GM23338 (cell line): ENCODE results near the gene ANP32A. TPM values are rescaled to one million over a fixed set of nuclear protein-coding genes. Genes with fewer than 3 reads are reported as not detected.

Experiments used
- ATAC-seq: fragments of 200-7000 bp; cut with Tn5 transposase; 3 replicates; pipeline ENCODE4 v1.9.1; 2020
- DNase-seq: peaks from one replicate; pipeline ENCODE4 v3.0.0-alpha.2; 2015; ENCODE audit warnings: low spot score
- H2AFZ ChIP-seq: fragments of 200-600 bp; sonication (generic); 2 replicates; pipeline ENCODE4 v1.8.0; 2016; ENCODE audit warnings: antibody characterized with exemption, mild to moderate bottlenecking, moderate library complexity
- H3F3A ChIP-seq: fragments of 200-600 bp; sonication (generic); replicated peaks from 2 replicates; pipeline ENCODE4 v1.8.0; 2017; ENCODE audit warnings: antibody characterized with exemption, mixed run types, low read depth
- H3K27ac ChIP-seq: fragments of 200-600 bp; sonication (generic); 2 replicates; pipeline ENCODE4 v1.6.1; 2016; ENCODE audit warnings: low read depth
- H3K27me3 ChIP-seq: fragments of 200-600 bp; sonication (generic); 2 replicates; pipeline ENCODE4 v1.8.0; 2016; ENCODE audit warnings: mild to moderate bottlenecking, mixed run types, moderate library complexity; ENCODE audit not compliant: insufficient read depth
- H3K36me3 ChIP-seq: fragments of 200-600 bp; sonication (generic); 2 replicates; pipeline ENCODE4 v1.8.0; 2016; ENCODE audit warnings: mild to moderate bottlenecking; ENCODE audit not compliant: insufficient read depth
- H3K4me1 ChIP-seq: fragments of 200-600 bp; sonication (generic); 2 replicates; pipeline ENCODE4 v1.8.0; 2016; ENCODE audit warnings: mild to moderate bottlenecking, moderate library complexity; ENCODE audit not compliant: insufficient read depth
- H3K4me2 ChIP-seq: fragments of 200-600 bp; sonication (generic); 2 replicates; pipeline ENCODE4 v1.7.1; 2017; ENCODE audit warnings: mixed run types
- H3K4me3 ChIP-seq: fragments of 200-600 bp; sonication (generic); 2 replicates; pipeline ENCODE4 v1.6.1; 2016; ENCODE audit warnings: mixed run types
- H3K79me2 ChIP-seq: fragments of 200-600 bp; sonication (generic); replicated peaks from 2 replicates; pipeline ENCODE4 v1.8.0; 2017; ENCODE audit warnings: mild to moderate bottlenecking; ENCODE audit not compliant: insufficient read depth
- H3K9me2 ChIP-seq: fragments of 200-600 bp; sonication (generic); 2 replicates; pipeline ENCODE4 v1.8.0; 2017; ENCODE audit not compliant: insufficient read depth
- H4K20me1 ChIP-seq: fragments of 200-600 bp; sonication (generic); replicated peaks from 2 replicates; pipeline ENCODE4 v1.8.0; 2017; ENCODE audit warnings: mild to moderate bottlenecking; ENCODE audit not compliant: insufficient read depth
- H3K27ac Mint-ChIP-seq: 2 replicates; pipeline ENCODE4 v1.8.0; 2020; ENCODE audit warnings: inconsistent platforms, mild to moderate bottlenecking, moderate library complexity, mixed read lengths
- H3K27me3 Mint-ChIP-seq: 3 replicates; pipeline ENCODE4 v1.8.0; 2022; ENCODE audit warnings: low read depth, mild to moderate bottlenecking, moderate library complexity, mixed read lengths, inconsistent platforms; ENCODE audit not compliant: insufficient read depth, poor library complexity
- H3K36me3 Mint-ChIP-seq: 3 replicates; pipeline ENCODE4 v1.8.0; 2021; ENCODE audit warnings: low read depth, mild to moderate bottlenecking, inconsistent platforms, moderate library complexity, mixed read lengths
- H3K4me1 Mint-ChIP-seq: 3 replicates; pipeline ENCODE4 v1.8.0; 2020; ENCODE audit warnings: mild to moderate bottlenecking, inconsistent platforms, mixed read lengths
- H3K4me3 Mint-ChIP-seq: 3 replicates; pipeline ENCODE4 v1.8.0; 2021; ENCODE audit warnings: moderate library complexity, mild to moderate bottlenecking, inconsistent platforms, mixed read lengths
- H3K9me3 Mint-ChIP-seq: 3 replicates; pipeline ENCODE4 v1.8.0; 2020; ENCODE audit warnings: moderate library complexity, mild to moderate bottlenecking, inconsistent platforms, mixed read lengths
- CREB1 ChIP-seq: fragments of 250-450 bp; sonication (Bioruptor Pico); IDR thresholded peaks from 2 replicates; pipeline ENCODE4 v1.5.0; 2020; ENCODE audit warnings: low read depth, mild to moderate bottlenecking, moderate library complexity
- CTCF ChIP-seq, 2 experiments: fragments of 200-600 bp in 1 of 2; sonication (generic) in 1 of 2; conservative IDR thresholded peaks; 2 replicates each; pipeline versions ENCODE4 v1.5.1 to v1.6.1; 2016 to 2017; ENCODE audit warnings: antibody characterized with exemption in 2 of 2, low read depth in 2 of 2, mild to moderate bottlenecking in 2 of 2, moderate library complexity in 1 of 2
- ETS1 ChIP-seq: IDR thresholded peaks from 2 replicates; pipeline ENCODE4 v1.6.1; 2016; ENCODE audit warnings: antibody characterized with exemption
- EZH2 ChIP-seq: fragments of 200-600 bp; sonication (generic); IDR thresholded peaks from one replicate; pipeline ENCODE4 v1.8.0; 2017; ENCODE audit warnings: antibody characterized with exemption, mild to moderate bottlenecking, low read depth; ENCODE audit not compliant: unreplicated experiment
- EZH2phosphoT487 ChIP-seq: fragments of 200-600 bp; sonication (generic); IDR thresholded peaks from one replicate; pipeline ENCODE4 v1.8.1; 2018; ENCODE audit warnings: antibody characterized with exemption; ENCODE audit not compliant: unreplicated experiment
- JUNB ChIP-seq: IDR thresholded peaks from one replicate; pipeline ENCODE4 v1.6.1; 2016; ENCODE audit warnings: antibody characterized with exemption; ENCODE audit not compliant: unreplicated experiment
- NANOG ChIP-seq: IDR thresholded peaks from 2 replicates; pipeline ENCODE4 v1.6.1; 2016; ENCODE audit warnings: antibody characterized with exemption, borderline replicate concordance
- POLR2AphosphoS5 ChIP-seq: IDR thresholded peaks from 2 replicates; pipeline ENCODE4 v1.6.1; 2016; ENCODE audit warnings: antibody characterized with exemption, low read depth
- REST ChIP-seq: IDR thresholded peaks from one replicate; pipeline ENCODE4 v1.6.1; 2018; ENCODE audit warnings: antibody characterized with exemption; ENCODE audit not compliant: unreplicated experiment
- STAT1 ChIP-seq: IDR thresholded peaks from one replicate; pipeline ENCODE4 v1.6.1; 2016; ENCODE audit warnings: antibody characterized with exemption; ENCODE audit not compliant: unreplicated experiment
- ZNF114 ChIP-seq: fragments of 250-450 bp; sonication (Bioruptor Pico); IDR thresholded peaks from 2 replicates; pipeline ENCODE4 v1.5.0; 2020; ENCODE audit warnings: mild to moderate bottlenecking, moderate library complexity
- ZNF331 ChIP-seq: fragments of 250-450 bp; sonication (Bioruptor Pico); IDR thresholded peaks from 2 replicates; pipeline ENCODE4 v1.5.0; 2020; ENCODE audit warnings: low read depth, mild to moderate bottlenecking, moderate library complexity
- ZNF462 ChIP-seq: fragments of 250-450 bp; sonication (Bioruptor Pico); IDR thresholded peaks from 2 replicates; pipeline ENCODE4 v1.5.0; 2020; ENCODE audit warnings: mild to moderate bottlenecking, moderate library complexity
- polyA plus RNA-seq: library from polyadenylated mRNA; unstranded; fragments of >200 nt; fragmentation: Nextera tagmentation; extraction: Ambion mirVana; gene quantifications from 2 replicates; pipeline ENCODE4 v1.2.1, GENCODE V29; 2016
- total RNA-seq: library from RNA; depleted of rRNA; stranded (reverse); fragments of >200 nt; shearing (Covaris generic); gene quantifications from 2 replicates; pipeline ENCODE4 v1.2.3, GENCODE V29; 2014

The ANP32A gene
- total and polyA plus RNA-seq, 2 experiments from 2014 or later = 204 to 304 TPM

DNA sequence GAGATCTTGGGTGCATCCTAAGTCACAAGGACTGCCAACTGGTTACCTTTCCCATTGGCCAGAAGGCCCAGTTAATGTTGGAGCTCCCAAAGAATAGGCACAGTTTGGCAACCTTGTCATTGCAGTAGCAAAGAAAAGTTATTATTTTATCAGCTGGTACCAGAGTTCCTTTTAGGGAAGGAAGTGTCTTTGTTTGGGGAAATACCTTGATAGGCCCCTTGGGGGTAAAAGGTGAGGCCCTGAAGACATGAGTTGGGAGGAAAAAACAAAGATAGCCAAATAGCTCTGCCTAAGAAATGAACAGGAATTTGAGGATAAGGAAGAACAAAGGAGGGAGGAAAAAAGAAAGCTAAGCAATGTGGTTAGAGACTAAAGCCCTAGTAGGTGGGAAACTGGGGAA is 85.8 kb downstream of the ANP32A start:
- Mint-ChIP-seq H3K27ac (no peak overlapping the region), H3K4me1 (peaks cover 8% of the 10 kb centered on the region)

More for the DNA sequence above, 85.8 kb downstream of the ANP32A start:
- H3K4me3 ChIP-seq = no peak overlapping the region
- H3K79me2 ChIP-seq = no peaks in the 10 kb centered on the region
- TF ChIP-seq ETS1 (no peak), REST (no peak), STAT1 (no peak), ZNF331 (CRISPR knock-in tag) (no peak), NANOG (no peak), CTCF (conservative IDR thresholded peaks at IDR 0.05; ENCODE audit: low read depth in 2 of 2) (no peak), ZNF114 (CRISPR knock-in tag) (no peak), JUNB (no peak), ZNF462 (no peak), POLR2AphosphoS5 (no peak), EZH2 (no peak), EZH2phosphoT487 (no peak), CREB1 (CRISPR knock-in tag) (no peak)
- no peaks in the 10 kb centered on the region for H3K9me3 Mint-ChIP-seq
- no peaks in the 10 kb centered on the region for H3K9me2 ChIP-seq
- H3K36me3 ChIP-seq = no peaks in the 10 kb centered on the region
- H3K4me2 ChIP-seq = no peak overlapping the region
- H3F3A ChIP-seq = no peaks in the 10 kb centered on the region
- no peaks in the 10 kb centered on the region for H3K27me3 ChIP-seq
- H3K4me3 Mint-ChIP-seq = no peak overlapping the region
- DNase-seq (no peak), ATAC-seq (no peak)
- H3K27me3 Mint-ChIP-seq = peaks cover 8% of the 10 kb centered on the region
- H2AFZ ChIP-seq = no peak overlapping the region
- H3K27ac ChIP-seq = no peak overlapping the region
- no peaks in the 10 kb centered on the region for H3K36me3 Mint-ChIP-seq
- no peaks in the 10 kb centered on the region for H4K20me1 ChIP-seq
- no peaks in the 10 kb centered on the region for H3K4me1 ChIP-seq
